Measurements from ENCODE around the gene SLC8A2. TPM values are rescaled to one million over a fixed set of nuclear protein-coding genes. Genes with fewer than 3 reads are reported as not detected.

SLC8A2 gene
- polyA plus RNA-seq, 1 donor (not counting 4 experiments of a cell fraction or from before 2014, with no cell fraction given) = 0.17 TPM

GRCh38 chr19:47470447-47471195, 1.1 kb downstream of the SLC8A2 start:
- Histone ChIP-seq H3K27me3 (ENCODE audit: control insufficient read depth, extremely low read depth, insufficient read depth, low read length) (peaks cover 43% of the 10 kb centered on the region), H4K20me1 (ENCODE audit: control insufficient read depth, extremely low read depth, insufficient read depth, low read length) (no peaks in the 10 kb centered on the region), H2AFZ (ENCODE audit: control insufficient read depth, low read length) (no peak overlapping the region), H3K9ac (ENCODE audit: control insufficient read depth, extremely low read depth, insufficient read depth, low read length) (no peak overlapping the region), H3K27ac (ENCODE audit: control insufficient read depth, insufficient read depth, low read length) (no peak overlapping the region), H3K4me3 (ENCODE audit: control insufficient read depth in 2 of 3, extremely low read depth in 1 of 3, insufficient read depth in 2 of 3, low read depth in 1 of 3, low read length in 3 of 3) (no peak overlapping the region), H3K9me3 (ENCODE audit: control insufficient read depth, low read depth, low read length) (no peaks in the 10 kb centered on the region), H3K9me1 (ENCODE audit: control insufficient read depth, extremely low read depth, insufficient read depth, low read length) (no peaks in the 10 kb centered on the region), H3K79me2 (ENCODE audit: control insufficient read depth, insufficient read depth, low read length) (no peaks in the 10 kb centered on the region), H3K36me3 (ENCODE audit: control insufficient read depth in 2 of 2, extremely low read depth in 1 of 2, insufficient read depth in 2 of 2, low read length in 2 of 2) (peaks cover 0 to 3% of the 10 kb centered on the region in 2 experiments), H3K4me2 (ENCODE audit: control insufficient read depth, extremely low read depth, insufficient read depth, low read depth, low read length) (no peak overlapping the region), H3K4me1 (ENCODE audit: control insufficient read depth, extremely low read depth, insufficient read depth, low read length) (no peaks in the 10 kb centered on the region)
- DNase-seq (ENCODE audit: low read depth, low spot score) (no peak), FAIRE-seq (no peak)
- TF ChIP-seq EZH2 (IDR thresholded peaks at IDR 0.05; ENCODE audit: low read length) (no peak), CTCF (optimal IDR thresholded peaks at IDR 0.05 in 1 of 3, IDR thresholded peaks at IDR 0.05 in 1 of 3, conservative IDR thresholded peaks at IDR 0.05 in 1 of 3; ENCODE audit: extremely low read depth in 1 of 3, insufficient read depth in 2 of 3, low read length in 3 of 3) (no peak)
- dilution Hi-C loops (cut with MboI; ENCODE audit: extremely low pct_ligation_motif_present, low sequenced_read_pairs) = no loop called here

DNA sequence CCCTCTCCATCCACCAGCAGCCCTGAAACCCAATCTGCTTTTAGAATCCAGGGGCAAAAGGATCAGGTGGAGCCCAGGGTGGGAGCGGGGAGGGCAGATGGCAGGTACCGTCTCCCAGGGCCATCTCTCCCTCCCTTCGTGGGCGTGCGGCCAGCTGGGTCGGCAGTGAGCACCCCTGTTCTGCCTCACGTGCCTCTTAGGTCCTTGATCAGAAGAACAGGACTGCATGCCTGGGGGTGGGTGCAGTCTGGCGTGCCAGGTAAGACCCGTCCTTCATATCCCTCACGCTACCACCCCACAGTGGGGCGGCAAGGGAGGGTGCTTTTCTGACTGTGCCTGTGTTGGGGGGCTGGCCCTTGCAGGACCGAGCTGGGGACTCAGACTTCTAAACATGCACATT, 2.0 kb downstream of the SLC8A2 start:
- Histone ChIP-seq H3K27me3 (ENCODE audit: control insufficient read depth, extremely low read depth, insufficient read depth, low read length) (peaks cover 43% of the 10 kb centered on the region), H3K4me3 (ENCODE audit: control insufficient read depth in 2 of 3, extremely low read depth in 1 of 3, insufficient read depth in 2 of 3, low read depth in 1 of 3, low read length in 3 of 3) (no peak overlapping the region), H2AFZ (ENCODE audit: control insufficient read depth, low read length) (no peak overlapping the region), H3K9me1 (ENCODE audit: control insufficient read depth, extremely low read depth, insufficient read depth, low read length) (no peaks in the 10 kb centered on the region), H3K4me2 (ENCODE audit: control insufficient read depth, extremely low read depth, insufficient read depth, low read depth, low read length) (no peak overlapping the region), H3K9ac (ENCODE audit: control insufficient read depth, extremely low read depth, insufficient read depth, low read length) (no peak overlapping the region), H3K79me2 (ENCODE audit: control insufficient read depth, insufficient read depth, low read length) (no peaks in the 10 kb centered on the region), H3K36me3 (ENCODE audit: control insufficient read depth in 2 of 2, extremely low read depth in 1 of 2, insufficient read depth in 2 of 2, low read length in 2 of 2) (no peaks in the 10 kb centered on the region), H3K9me3 (ENCODE audit: control insufficient read depth, low read depth, low read length) (no peaks in the 10 kb centered on the region), H3K27ac (ENCODE audit: control insufficient read depth, insufficient read depth, low read length) (no peak overlapping the region), H4K20me1 (ENCODE audit: control insufficient read depth, extremely low read depth, insufficient read depth, low read length) (no peaks in the 10 kb centered on the region), H3K4me1 (ENCODE audit: control insufficient read depth, extremely low read depth, insufficient read depth, low read length) (no peaks in the 10 kb centered on the region)
- no peak for DNase-seq (ENCODE audit: low read depth, low spot score)
- no peak for TF ChIP-seq CTCF (optimal IDR thresholded peaks at IDR 0.05 in 1 of 3, IDR thresholded peaks at IDR 0.05 in 1 of 3, conservative IDR thresholded peaks at IDR 0.05 in 1 of 3; ENCODE audit: extremely low read depth in 1 of 3, insufficient read depth in 2 of 3, low read length in 3 of 3)
- peak; percentile 18 for TF ChIP-seq EZH2 (IDR thresholded peaks at IDR 0.05; ENCODE audit: low read length)
- dilution Hi-C loops (cut with MboI; ENCODE audit: extremely low pct_ligation_motif_present, low sequenced_read_pairs) = no loop called here
- no peak for FAIRE-seq
